ENCODE measurements around the gene FBXO42. TPM values are rescaled to one million over a fixed set of nuclear protein-coding genes. Genes with fewer than 3 reads are reported as not detected.

Gene FBXO42
- 16.1 TPM for total RNA-seq
- long read RNA-seq, full-length matches to known transcripts = 49 of 88 reads
- long read RNA-seq, partial matches to known transcripts = 18 of 88 reads
- long read RNA-seq, other reads (novel, unspliced or antisense) = 21 of 88 reads

- peak; percentile 97 for DNase-seq (ENCODE audit: low spot score)
These were observed at the start of gene FBXO42 for GRCh38 chr1:16351994-16352841. Gene FBXO42 (minus strand): TSS chr1:16352480. CDS start chr1:16315418, 37,062 bp downstream.

DNA sequence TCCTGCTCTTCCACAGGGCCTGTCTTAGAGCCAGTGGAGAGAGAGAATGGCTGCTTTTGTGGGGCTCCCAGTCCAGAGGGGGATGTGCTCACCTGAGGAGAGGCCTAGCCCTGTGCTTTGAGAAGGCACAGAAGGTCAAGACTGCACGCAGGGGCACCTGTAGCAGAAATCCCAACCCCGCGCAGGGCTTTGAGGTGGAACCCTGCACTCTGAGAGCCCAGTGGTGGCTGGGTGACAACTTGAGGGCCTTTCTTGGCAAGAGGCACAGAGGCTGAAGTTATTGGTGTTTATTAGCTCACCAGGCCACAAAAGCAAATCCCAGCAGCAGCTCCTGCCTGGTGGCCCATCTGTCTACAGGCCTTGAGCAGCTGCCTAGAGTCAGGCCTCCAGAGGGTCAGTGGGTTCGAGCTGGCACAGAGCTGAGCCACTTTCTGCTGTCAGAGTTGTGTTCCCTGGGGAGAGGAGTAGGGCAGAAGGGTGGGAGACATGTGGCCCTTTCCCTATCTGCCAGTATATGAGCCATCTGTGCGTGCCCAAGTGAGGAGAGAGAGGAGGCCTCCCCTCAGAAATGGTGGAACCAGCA lies 46.2 kb upstream of the FBXO42 start:
- DNase-seq (ENCODE audit: low spot score) = no peak

GRCh38 chr1:16397120-16397519 lies 44.8 kb upstream of the FBXO42 start:
- no peak for DNase-seq (ENCODE audit: low spot score)

GRCh38 chr1:16396591-16396990 lies 44.3 kb upstream of the FBXO42 start:
- no peak for DNase-seq (ENCODE audit: low spot score)

GRCh38 chr1:16394977-16395376 lies 42.7 kb upstream of the FBXO42 start:
- DNase-seq (ENCODE audit: low spot score) = no peak

GRCh38 chr1:16393570-16394521 lies 41.6 kb upstream of the FBXO42 start:
- DNase-seq (ENCODE audit: low spot score) = no peak

- DNase-seq (ENCODE audit: low spot score) = no peak
These were observed 40.7 kb upstream of the FBXO42 start for GRCh38 chr1:16392740-16393569.

DNA sequence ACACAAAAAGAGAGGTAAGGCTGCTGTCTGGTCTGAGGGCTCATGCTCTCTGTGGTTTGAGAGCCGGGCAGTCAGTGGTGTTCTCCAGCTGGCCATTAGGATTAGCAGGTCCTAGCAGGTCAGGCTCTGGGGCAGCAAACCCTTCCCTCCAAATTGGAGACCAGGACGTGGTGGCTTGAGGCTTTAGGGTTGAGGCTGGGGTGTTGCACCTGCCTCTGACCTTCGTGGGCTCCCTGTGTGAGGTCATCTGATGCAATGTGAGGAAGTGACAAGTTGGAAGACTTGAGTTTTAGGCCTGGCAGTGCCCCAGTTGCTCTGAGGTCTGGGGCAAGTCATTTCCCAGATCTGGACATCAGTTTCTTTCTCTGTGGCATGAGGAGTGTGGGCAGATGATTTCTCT lies 39.1 kb upstream of the FBXO42 start:
- DNase-seq (ENCODE audit: low spot score) = no peak

- DNase-seq (ENCODE audit: low spot score) = no peak
These were observed 35.2 kb upstream of the FBXO42 start for GRCh38 chr1:16387201-16388188.

- DNase-seq (ENCODE audit: low spot score) = no peak
These were observed 34.3 kb upstream of the FBXO42 start for GRCh38 chr1:16386454-16387113.

GRCh38 chr1:16385659-16386453 lies 33.6 kb upstream of the FBXO42 start:
- no peak for DNase-seq (ENCODE audit: low spot score)

GRCh38 chr1:16383888-16384287 lies 31.6 kb upstream of the FBXO42 start:
- DNase-seq (ENCODE audit: low spot score) = no peak

- no peak for DNase-seq (ENCODE audit: low spot score)
These were observed 28.6 kb upstream of the FBXO42 start for GRCh38 chr1:16380868-16381267.

GRCh38 chr1:16378443-16378842 lies 26.2 kb upstream of the FBXO42 start:
- DNase-seq (ENCODE audit: low spot score) = no peak

- no peak for DNase-seq (ENCODE audit: low spot score)
These were observed 24.7 kb upstream of the FBXO42 start for GRCh38 chr1:16376971-16377370.

- DNase-seq (ENCODE audit: low spot score) = no peak
These were observed 23.5 kb upstream of the FBXO42 start for GRCh38 chr1:16375521-16376340.

DNA sequence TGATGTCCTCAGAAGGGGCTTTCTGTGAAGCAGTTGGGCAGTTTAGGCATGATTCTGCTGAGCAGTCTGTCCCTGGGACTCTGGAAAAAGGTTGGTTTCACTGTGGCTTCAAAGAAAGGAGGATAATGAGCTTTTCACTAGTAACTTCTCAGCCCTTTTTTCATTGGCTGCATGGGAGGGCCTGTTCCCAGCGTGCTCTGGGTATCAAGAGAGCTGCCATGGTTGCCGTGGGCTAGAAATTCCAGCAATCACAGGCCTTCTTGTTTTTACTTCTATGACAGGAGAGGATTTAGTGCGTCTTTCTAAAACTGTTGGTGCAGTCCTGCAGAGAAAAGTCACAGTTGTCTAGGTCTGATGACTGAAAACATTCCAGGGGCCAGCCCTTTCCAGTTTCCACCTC lies 22.0 kb upstream of the FBXO42 start:
- DNase-seq (ENCODE audit: low spot score) = no peak

Measured in mesenteric fat pad (tissue), 1 donor.